ENCODE data around the gene NT5C.

NT5C gene

DNA sequence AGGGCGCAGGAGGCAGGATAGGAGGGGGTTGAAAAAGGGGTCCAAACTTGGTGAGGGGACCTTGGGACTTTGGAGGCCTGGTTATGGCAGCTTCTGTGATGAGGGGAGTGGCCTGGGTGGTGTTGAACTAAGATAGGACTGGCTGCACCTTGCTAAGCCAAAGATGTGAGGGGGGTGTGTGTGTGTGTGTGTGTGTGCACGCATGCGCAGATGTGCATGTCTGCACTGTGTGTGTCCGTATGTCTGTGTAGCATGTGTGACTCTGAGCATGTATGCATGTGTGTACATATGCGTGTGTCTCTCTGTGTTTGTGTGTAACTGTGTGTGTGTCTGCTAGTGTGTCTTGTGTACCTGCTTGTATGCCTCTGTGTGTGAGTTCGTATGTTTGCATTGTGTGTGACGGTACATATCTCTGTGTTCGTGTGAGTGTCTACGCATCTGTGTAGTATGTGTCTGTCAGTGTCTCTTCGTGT is 39.7 kb downstream of the NT5C start:
- DNase-seq (ENCODE audit: low read depth): no peak

GRCh38 chr17:75090871-75091854 is 40.4 kb downstream of the NT5C start:
- no peak for DNase-seq (ENCODE audit: low read depth)

- DNase-seq (ENCODE audit: low read depth): no peak
These were observed 42.8 kb downstream of the NT5C start for GRCh38 chr17:75088465-75089417.

- no peak for DNase-seq (ENCODE audit: low read depth)
These were observed 43.7 kb downstream of the NT5C start, which contains the start of gene SLC16A5 for GRCh38 chr17:75087558-75088453. TSS of gene SLC16A5 (plus strand) at chr17:75087954. CDS start at chr17:75093637, 5,683 bp downstream.

- DNase-seq (ENCODE audit: low read depth): no peak
These were observed 44.4 kb downstream of the NT5C start for GRCh38 chr17:75087182-75087557.

GRCh38 chr17:75086496-75087181 is 44.9 kb downstream of the NT5C start:
- no peak for DNase-seq (ENCODE audit: low read depth)

DNA sequence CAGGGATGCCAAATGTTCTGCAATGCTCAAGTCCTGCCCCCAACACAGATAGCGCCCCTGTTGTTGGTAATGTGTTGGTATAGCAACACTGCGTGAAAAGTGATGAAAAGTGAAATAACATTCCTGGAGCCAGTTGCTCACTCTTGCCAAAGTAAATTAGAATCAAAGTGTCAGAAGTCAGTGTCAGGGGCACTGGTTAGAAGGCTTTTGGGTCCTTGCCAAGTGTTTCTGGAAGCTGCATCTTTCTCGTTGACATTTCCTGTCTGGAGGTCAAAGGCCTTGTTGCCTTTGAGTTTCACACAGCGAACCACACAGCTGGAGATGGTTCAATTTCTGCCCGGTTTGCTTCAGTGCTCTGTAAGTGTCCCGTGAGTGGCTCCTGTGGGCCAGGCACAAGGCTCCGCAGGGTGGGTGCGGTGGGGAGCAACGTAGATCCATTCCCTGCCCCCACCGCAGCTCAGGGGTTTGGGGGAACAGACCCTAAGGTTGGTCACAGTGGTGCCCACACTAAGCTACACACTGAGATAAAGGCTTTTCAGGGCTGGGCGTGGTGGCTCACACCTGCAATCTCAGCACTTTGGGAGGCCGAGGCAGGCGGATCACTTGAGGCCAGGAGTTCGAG is 47.4 kb downstream of the NT5C start:
- no peak for DNase-seq (ENCODE audit: low read depth)

- DNase-seq (ENCODE audit: low read depth): no peak
These were observed 48.9 kb downstream of the NT5C start for GRCh38 chr17:75082683-75083082.

GRCh38 chr17:75081611-75082540 is 49.7 kb downstream of the NT5C start:
- no peak for DNase-seq (ENCODE audit: low read depth)

All from activated T-cell treated with anti-CD3 and anti-CD28 coated beads for 24 hours (primary cell).